HepG2 (cell line): ENCODE results near the gene TRAF3. TPM values are rescaled to one million over a fixed set of nuclear protein-coding genes. Genes with fewer than 3 reads are reported as not detected.

Source experiments
- ATAC-seq: fragments of 200-7000 bp; cut with Tn5 transposase; 3 replicates; pipeline ENCODE4 v1.9.1; 2020; ENCODE audit warnings: mild to moderate bottlenecking, moderate library complexity
- BruUV-seq: library from RNA; stranded (reverse); fragments of 400-500 nt; replicated peaks from 2 replicates; lab custom pipeline; 2021; lab: Mats Ljungman, UMichigan
- CTCF ChIA-PET: fragments of 300-600 bp; formaldehyde crosslinking; extraction: SDS; loops from one replicate; lab custom pipeline; 2021; ENCODE audit warnings: low total read pairs, inconsistent platforms, low intra/inter-chr PET ratio; lab: Yijun Ruan, JAX
- POLR2A ChIA-PET: fragments of 350-600 bp; sonication (Branson Sonifier 250); formaldehyde crosslinking; loops from one replicate; lab custom pipeline; 2020; ENCODE audit warnings: antibody characterized with exemption, inconsistent platforms; lab: Yijun Ruan, JAX
- DNase-seq: peaks from one replicate; pipeline ENCODE4 v3.0.0-alpha.2; 2015; ENCODE audit warnings: low spot score
- FAIRE-seq: peaks from 3 replicates; lab custom pipeline; 2011; peaks lifted over from hg19 to GRCh38; lab: Jason Lieb, UNC
- H2AFZ ChIP-seq: one replicate; pipeline ENCODE4 v1.6.1; 2011; ENCODE audit warnings: low read length, inconsistent platforms
- H3K27ac ChIP-seq: fragments of 300-600 bp; 3 replicates; pipeline ENCODE4 v1.8.0; 2011; ENCODE audit warnings: mixed run types, mild to moderate bottlenecking, mixed read lengths, low read length, inconsistent platforms; ENCODE audit not compliant: insufficient read depth; ENCODE audit errors: extremely low read length
- H3K27me3 ChIP-seq, 2 experiments: fragments of 200-600 bp in 1 of 2; 2 replicates in 1 of 2; 3 replicates in 1 of 2; pipeline versions ENCODE4 v1.6.0 to v1.8.0; 2011; ENCODE audit warnings: low read length in 2 of 2, mild to moderate bottlenecking in 2 of 2, moderate library complexity in 2 of 2, inconsistent platforms in 1 of 2; ENCODE audit not compliant: insufficient read depth in 2 of 2, control insufficient read depth in 1 of 2
- H3K36me3 ChIP-seq, 2 experiments: fragments of 200-600 bp in 1 of 2; replicated peaks in 1 of 2; 2 replicates in 1 of 2; 3 replicates in 1 of 2; pipeline versions ENCODE4 v1.5.1 to v1.8.0; 2011; ENCODE audit warnings: low read length in 2 of 2, inconsistent platforms in 1 of 2; ENCODE audit not compliant: insufficient read depth in 2 of 2, control insufficient read depth in 1 of 2
- H3K4me1 ChIP-seq: 2 replicates; pipeline ENCODE4 v1.5.1; 2012; ENCODE audit warnings: low read length, inconsistent platforms; ENCODE audit not compliant: insufficient read depth
- H3K4me2 ChIP-seq: 2 replicates; pipeline ENCODE4 v1.6.0; 2011; ENCODE audit warnings: low read depth, low read length, inconsistent platforms
- H3K4me3 ChIP-seq, 3 experiments: fragments of 200-600 bp in 1 of 3; sonication (generic), shearing (Covaris generic) in 1 of 3; replicated peaks in 1 of 3; 2 replicates each; pipeline ENCODE4 v1.5.1; 2011 to 2016; ENCODE audit warnings: low read length in 3 of 3, inconsistent platforms in 2 of 3, low read depth in 2 of 3, mild to moderate bottlenecking in 2 of 3, control low read depth in 1 of 3, mixed read lengths in 1 of 3; ENCODE audit not compliant: insufficient read depth in 1 of 3
- H3K79me2 ChIP-seq: one replicate; pipeline ENCODE4 v1.6.1; 2011; ENCODE audit warnings: low read length, inconsistent platforms; ENCODE audit not compliant: insufficient read depth
- H3K9ac ChIP-seq: 2 replicates; pipeline ENCODE4 v1.6.0; 2011; ENCODE audit warnings: mild to moderate bottlenecking, low read depth, low read length, inconsistent platforms; ENCODE audit not compliant: insufficient read depth
- H3K9me3 ChIP-seq: 2 replicates; pipeline ENCODE4 v1.5.1; 2012; ENCODE audit warnings: mild to moderate bottlenecking, low read length
- H4K20me1 ChIP-seq: 2 replicates; pipeline ENCODE4 v1.6.0; 2011; ENCODE audit warnings: inconsistent platforms, mild to moderate bottlenecking, low read length, moderate library complexity; ENCODE audit not compliant: insufficient read depth
- ATF7-NPFF ChIP-seq: sonication (generic); formaldehyde crosslinking; IDR thresholded peaks from 2 replicates; pipeline ENCODE4 v1.8.1; 2023; ENCODE audit warnings: mild to moderate bottlenecking, low read depth, missing genetic modification reagents, moderate library complexity
- CEBPZ ChIP-seq: IDR thresholded peaks from 2 replicates; pipeline ENCODE4 v1.6.1; 2012; ENCODE audit warnings: low read length, improper control_type of control experiment
- GATAD1 ChIP-seq: IDR thresholded peaks from 2 replicates; pipeline ENCODE4 v1.6.1; 2016; ENCODE audit warnings: missing genetic modification reagents, missing compliant biosample characterization
- HES4 ChIP-seq: sonication (generic); formaldehyde crosslinking; IDR thresholded peaks from 2 replicates; pipeline ENCODE4 v1.9.0; 2021; ENCODE audit warnings: mild to moderate bottlenecking, missing genetic modification reagents, borderline replicate concordance
- HOXD1 ChIP-seq: sonication (generic); formaldehyde crosslinking; IDR thresholded peaks from 2 replicates; pipeline ENCODE4 v1.5.0; 2020; ENCODE audit warnings: missing genetic modification reagents
- MIXL1 ChIP-seq: IDR thresholded peaks from 2 replicates; pipeline ENCODE4 v1.6.1; 2016
- MTERF4 ChIP-seq: sonication (generic); formaldehyde crosslinking; IDR thresholded peaks from 2 replicates; pipeline ENCODE4 v1.8.0; 2023; ENCODE audit warnings: mild to moderate bottlenecking, missing genetic modification reagents
- POGK ChIP-seq: sonication (generic); formaldehyde crosslinking; conservative IDR thresholded peaks from 2 replicates; pipeline ENCODE4 v1.8.0; 2022; ENCODE audit warnings: mild to moderate bottlenecking, moderate library complexity, missing genetic modification reagents
- YEATS4 ChIP-seq: sonication (generic); formaldehyde crosslinking; IDR thresholded peaks from 2 replicates; pipeline ENCODE4 v1.4.0; 2020; ENCODE audit warnings: missing genetic modification reagents, borderline replicate concordance
- ZNF232 ChIP-seq: sonication (generic); formaldehyde crosslinking; IDR thresholded peaks from 2 replicates; pipeline ENCODE4 v1.4.0; 2020; ENCODE audit warnings: missing genetic modification reagents, borderline replicate concordance
- ZNF274 ChIP-seq: sonication (generic); formaldehyde crosslinking; IDR thresholded peaks from 2 replicates; pipeline ENCODE4 v1.5.1; 2020; ENCODE audit warnings: mild to moderate bottlenecking, missing genetic modification reagents
- ZNF468 ChIP-seq: sonication (generic); formaldehyde crosslinking; IDR thresholded peaks from 2 replicates; pipeline ENCODE4 v1.8.0; 2022; ENCODE audit warnings: mild to moderate bottlenecking, moderate library complexity, missing genetic modification reagents
- whole genome bisulfite sequencing: methylation state at CpG from one replicate; pipeline ENCODE4 v1.1.6; 2017; ENCODE audit warnings: low lambda C conversion rate; 5-methylcytosine and 5-hydroxymethylcytosine counted together
- in situ Hi-C: cut with HindIII; loops from 2 replicates; pipeline ENCODE4 v1.10.0; 2017; ENCODE audit warnings: low pct_unique_long_range_greater_than_20kb; ENCODE audit not compliant: extremely low pct_ligation_motif_present
- intact Hi-C: fragments of 100-400 bp; cut with micrococcal nuclease; formaldehyde crosslinking; loops from one replicate; pipeline ENCODE4 v1.10.0; 2022; ENCODE audit not compliant: unreplicated experiment
- polyA plus RNA-seq, 8 experiments: library from polyadenylated mRNA; depleted of rRNA in 3 of 8; stranded (reverse) in 7 of 8; unstranded in 1 of 8; fragments of >200 nt; fragmentation: Illumina TruSeq in 4 of 8; extraction: Trizol in 4 of 8; gene quantifications; 2 replicates each; pipeline versions ENCODE4 v1.2.1 to v1.2.3, GENCODE V29; 2011 to 2016; ENCODE audit warnings: low read depth in 4 of 8, missing spikeins in 1 of 8, mixed read lengths in 1 of 8; ENCODE audit not compliant: insufficient read depth in 1 of 8
- total RNA-seq, 5 experiments: library from RNA; depleted of rRNA; stranded (reverse); fragments of >200 nt; fragmentation: Illumina TruSeq; extraction: Trizol; gene quantifications; 2 replicates each; pipeline ENCODE4 v1.2.3, GENCODE V29; 2016; ENCODE audit warnings: low read depth in 1 of 5

The TRAF3 gene
- total and polyA plus RNA-seq, 2 of the 13 experiments (the other 11 are each of a cell fraction or from before 2014, with no cell fraction given), result 6.9 to 12.2 TPM

GRCh38 chr14:102939329-102939728 lies 162.1 kb downstream of the TRAF3 start:
- no peak for FAIRE-seq
- POLR2A ChIA-PET, result no interaction called here
- 97% methylated on average over 10 of the region's 18 CpGs for WGBS
- BruUV-seq, result no TSS peak
- Histone ChIP-seq H4K20me1 (no peaks in the 10 kb centered on the region), H3K36me3 (peaks cover 0 to 5% of the 10 kb centered on the region in 2 experiments; a peak in 2 of 5 replicates), H2AFZ (no peak overlapping the region), H3K4me3 (no peak overlapping the region), H3K4me1 (no peaks in the 10 kb centered on the region), H3K4me2 (no peak overlapping the region), H3K9me3 (no peaks in the 10 kb centered on the region)
- intact Hi-C loops, result no loop called here
- ATAC-seq, result no peak
- no peak for TF ChIP-seq MTERF4 (CRISPR knock-in tag)
- TF ChIP-seq, all 625 proteins: peak for 0
- CTCF ChIA-PET, result no interaction called here
- H3K27ac ChIP-seq, result no peak overlapping the region
- no peak overlapping the region for H3K9ac ChIP-seq
- DNase-seq, result no peak
- H3K27me3 ChIP-seq, result no peaks in the 10 kb centered on the region
- in situ Hi-C loops, result no loop called here
- H3K79me2 ChIP-seq, result no peaks in the 10 kb centered on the region

DNA sequence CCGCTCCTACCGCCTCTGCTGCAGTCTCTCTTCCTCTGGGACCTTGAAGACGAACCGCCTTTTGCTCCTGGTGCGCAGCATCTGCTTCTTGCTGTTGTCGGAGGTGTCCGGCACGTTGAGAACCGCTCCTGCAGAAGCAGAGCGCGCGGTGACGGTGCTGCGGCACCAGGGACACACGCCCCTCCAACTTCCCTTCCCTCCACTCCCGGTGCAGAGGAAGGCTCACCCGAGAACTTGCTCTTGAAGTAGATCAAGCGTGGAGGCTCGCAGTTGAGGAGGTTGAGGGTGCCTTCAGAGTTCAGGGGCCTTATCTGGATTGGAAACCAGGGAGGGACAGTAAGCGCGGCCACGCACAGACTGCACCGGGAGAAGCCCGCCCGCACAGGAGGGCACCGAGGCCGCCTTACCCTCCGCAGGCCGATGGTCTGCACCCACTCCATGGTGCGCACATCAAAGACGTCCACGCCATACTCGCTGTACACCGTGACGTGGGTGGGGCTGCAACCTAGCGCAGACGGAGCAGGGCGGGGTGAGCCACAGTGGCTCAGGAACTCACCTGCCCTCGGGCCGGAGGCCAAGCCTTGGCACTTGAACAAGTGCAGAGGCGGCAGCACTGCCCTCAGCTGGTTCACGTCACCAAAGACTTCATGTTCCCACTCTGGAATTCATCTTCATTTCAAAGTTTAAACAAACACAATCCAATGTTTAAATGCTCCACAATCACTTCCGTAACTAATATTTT lies 162.7 kb downstream of the TRAF3 start:
- intact Hi-C loops (no loop called here), in situ Hi-C loops (no loop called here)
- ChIA-PET POLR2A (no interaction called here), CTCF (no interaction called here)
- Histone ChIP-seq H3K27me3 (no peaks in the 10 kb centered on the region), H3K27ac (no peak overlapping the region), H3K9me3 (no peaks in the 10 kb centered on the region), H4K20me1 (no peaks in the 10 kb centered on the region), H3K4me2 (no peak overlapping the region), H3K79me2 (no peaks in the 10 kb centered on the region), H3K9ac (no peak overlapping the region), H3K36me3 (peaks cover 0 to 8% of the 10 kb centered on the region in 2 experiments; a peak in 2 of 5 replicates), H2AFZ (no peak overlapping the region), H3K4me1 (no peaks in the 10 kb centered on the region), H3K4me3 (no peak overlapping the region)
- FAIRE-seq (no peak), ATAC-seq (no peak), DNase-seq (no peak)
- BruUV-seq, result no TSS peak
- whole genome bisulfite sequencing, result over 99% methylated on average over 22 of the region's 43 CpGs
- TF ChIP-seq CEBPZ, result no peak
- TF ChIP-seq YEATS4 (CRISPR knock-in tag), result no peak
- no peak for TF ChIP-seq ATF7-NPFF (CRISPR knock-in tag)
- no peak for TF ChIP-seq POGK (CRISPR knock-in tag)
- no peak for TF ChIP-seq HES4 (CRISPR knock-in tag)
- no peak for TF ChIP-seq ZNF468 (CRISPR knock-in tag)
- TF ChIP-seq HOXD1 (CRISPR knock-in tag), result no peak
- no peak for TF ChIP-seq ZNF232
- no peak for TF ChIP-seq GATAD1 (CRISPR knock-in tag)
- TF ChIP-seq MIXL1 (CRISPR knock-in tag), result no peak
- TF ChIP-seq ZNF274 (CRISPR knock-in tag), result no peak
